NCI-H446 (cell line): ENCODE results near the gene PPP4R4.
"Not testable (repeated sequence)": the region's sequence is repeated elsewhere in the genome, so short reads cannot be mapped to it uniquely, and the experiment has no call there.

ENCODE experiments used
- DNase-seq, 2 experiments: peaks; one replicate each; lab custom pipeline; 2025; lab: John Stamatoyannopoulos, UW

PPP4R4 gene

DNA sequence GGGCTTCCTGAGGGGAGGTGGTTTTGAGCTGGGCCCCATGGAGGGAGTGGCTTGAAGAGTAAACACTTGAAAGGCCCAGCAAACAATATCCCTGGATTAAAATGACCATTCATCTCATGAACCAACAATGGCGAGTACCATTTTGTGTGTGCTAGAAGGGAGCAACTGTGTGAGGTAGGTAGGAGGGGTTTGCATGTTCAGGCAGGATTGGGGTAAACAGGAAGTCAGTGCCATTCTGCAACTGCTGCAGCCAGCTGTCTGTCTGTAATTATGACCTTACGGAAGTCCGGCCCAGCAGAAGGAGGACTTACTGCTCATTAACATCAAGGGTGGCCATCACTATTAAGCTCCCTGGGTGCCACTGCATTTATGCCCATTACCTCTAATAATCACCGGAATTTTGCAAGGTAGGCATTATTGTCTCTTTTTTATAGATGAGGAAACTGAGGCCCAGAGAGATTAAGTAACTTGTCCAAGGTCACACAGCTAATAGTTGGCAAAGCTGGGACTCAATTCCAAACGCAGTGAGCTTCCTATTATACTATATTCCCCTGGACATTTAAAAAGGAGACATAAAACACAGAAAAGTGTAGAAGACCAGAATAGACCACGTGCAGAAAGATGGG, 28.1 kb upstream of the PPP4R4 start:
- DNase-seq = no peak

DNA sequence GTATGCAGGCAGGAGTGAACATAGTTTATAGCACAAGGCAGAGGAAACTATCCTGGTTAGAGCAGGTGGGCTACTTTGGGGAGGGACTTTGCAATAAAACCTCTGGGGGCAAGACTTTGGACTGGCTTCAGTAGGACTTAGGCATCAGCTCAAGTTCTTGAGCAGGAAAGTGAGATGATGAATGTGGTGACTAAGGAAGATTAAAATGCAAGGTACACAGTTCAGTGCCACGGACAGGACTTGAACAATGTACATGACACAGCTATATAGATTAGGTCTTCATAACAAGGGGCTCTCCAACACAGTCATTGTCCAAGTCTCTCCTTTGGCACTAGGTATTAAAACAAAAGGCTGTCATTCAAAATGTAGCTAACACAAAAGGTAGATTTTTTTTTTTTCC, 21.4 kb upstream of the PPP4R4 start:
- no peak for DNase-seq

DNA sequence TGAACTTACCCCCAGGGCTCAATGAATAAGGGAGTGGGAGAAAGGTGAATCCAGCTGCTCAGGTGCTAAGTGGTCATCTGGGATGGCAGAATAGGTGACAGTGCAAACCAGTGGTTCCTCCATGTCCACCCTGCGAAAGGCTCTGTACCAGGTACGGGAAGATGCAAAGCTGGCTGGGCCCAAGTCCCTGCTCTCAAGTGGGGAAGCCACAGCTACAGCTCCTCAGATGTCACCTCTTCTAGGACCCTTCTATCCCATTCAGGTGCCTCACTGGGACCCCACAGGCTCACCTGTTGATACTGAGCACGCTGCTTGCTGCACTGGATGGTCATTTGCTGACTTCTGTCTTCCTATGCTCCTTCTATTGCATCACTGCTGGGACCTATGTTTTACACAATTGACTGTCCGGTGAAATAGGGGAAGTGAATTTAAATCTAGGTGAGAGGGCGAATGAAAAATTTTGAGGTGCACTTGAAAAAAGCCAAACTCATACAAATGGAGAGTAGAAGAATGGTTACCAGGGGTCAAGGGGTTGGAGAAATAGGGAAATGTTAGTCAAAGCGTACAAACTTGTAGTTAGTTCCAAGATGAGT, 20.3 kb upstream of the PPP4R4 start:
- DNase-seq = no peak

DNA sequence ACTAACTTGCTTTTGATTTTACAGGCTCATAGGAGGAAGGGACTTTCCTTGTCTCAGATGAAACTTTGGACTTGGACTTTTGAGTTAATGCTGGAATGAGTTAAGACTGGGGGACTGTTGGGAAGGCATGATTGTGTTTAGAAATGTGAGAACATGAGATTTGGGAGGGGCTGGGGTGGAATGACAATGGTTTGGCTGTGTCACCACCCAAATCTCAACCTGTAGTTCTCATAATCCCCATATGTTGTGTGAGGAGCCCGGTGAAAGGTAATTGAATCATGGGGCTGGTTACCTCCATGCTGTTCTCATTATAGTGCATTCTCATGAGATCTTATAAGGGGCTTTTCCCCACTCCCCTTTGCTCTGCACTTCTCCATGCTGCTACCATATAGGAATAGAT, 18.0 kb upstream of the PPP4R4 start:
- not testable (repeated sequence) for DNase-seq

DNA sequence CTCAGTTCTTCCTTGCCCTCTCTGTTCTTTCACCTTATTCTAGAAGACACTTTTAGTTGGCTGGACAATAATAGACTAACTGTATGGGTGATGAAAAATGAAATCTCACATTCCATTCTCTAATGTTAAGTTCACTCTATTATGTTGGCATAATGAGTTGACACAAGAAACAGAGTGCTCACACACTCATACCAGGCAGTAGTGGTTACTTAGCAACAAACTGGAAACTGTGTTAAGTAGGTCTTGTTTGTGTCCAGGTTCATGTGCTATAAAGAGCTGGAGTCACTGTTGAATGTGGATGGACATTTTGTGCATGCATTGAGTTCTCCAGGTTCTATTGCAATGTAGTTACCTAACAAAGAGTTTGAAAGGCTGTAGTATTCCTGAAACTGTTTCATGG, 16.9 kb upstream of the PPP4R4 start:
- DNase-seq = no peak

DNA sequence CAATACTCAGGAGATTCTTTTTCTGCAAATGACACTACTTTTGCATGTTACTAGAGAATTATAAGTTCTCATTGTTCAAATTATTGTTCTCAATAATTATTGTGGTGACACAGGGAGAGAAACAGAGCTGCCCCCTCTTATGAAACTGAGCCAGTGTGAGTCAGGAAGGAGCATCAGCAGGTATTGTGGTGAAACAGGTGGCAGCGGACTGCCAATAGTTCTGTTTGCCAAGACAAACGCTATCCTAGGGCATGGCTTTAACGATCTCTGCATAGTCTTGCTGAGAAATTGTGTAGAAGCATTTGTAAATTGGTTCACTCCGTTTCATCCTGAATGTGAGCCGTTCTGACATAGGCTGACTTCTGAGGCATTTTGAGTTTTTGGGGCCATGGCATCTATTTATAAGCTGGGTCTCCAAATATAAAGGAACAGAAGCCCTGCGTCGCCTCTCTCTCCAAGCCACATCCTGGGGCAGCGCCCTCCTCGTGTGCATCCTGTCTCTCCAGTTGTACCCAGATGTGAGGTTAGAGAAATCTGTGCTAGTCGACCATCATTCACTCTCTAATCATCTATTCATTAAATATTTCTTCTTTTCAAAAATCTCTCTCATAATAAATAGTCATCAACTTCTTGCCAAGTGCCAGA, 15.8 kb upstream of the PPP4R4 start:
- no peak for DNase-seq

DNA sequence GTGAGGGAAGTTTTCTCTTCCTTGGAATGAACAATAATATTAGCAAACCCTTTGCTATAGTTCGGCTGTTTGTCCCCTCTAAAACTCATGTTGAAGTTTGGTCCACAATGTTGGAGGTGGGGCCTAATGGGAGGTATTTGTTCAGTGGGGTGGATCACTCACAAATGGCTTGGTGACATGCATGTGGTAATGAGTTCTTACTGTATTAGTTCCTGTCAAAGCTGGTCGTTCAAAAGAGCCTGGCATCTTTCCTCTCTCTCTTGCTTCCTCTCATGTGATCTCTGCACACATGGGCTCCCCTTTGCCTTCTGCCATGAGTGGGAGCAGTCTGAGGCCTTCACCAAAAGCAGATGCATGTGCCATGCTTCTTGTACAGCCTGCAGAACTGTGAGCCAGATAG, 13.1 kb upstream of the PPP4R4 start:
- DNase-seq = no peak

DNA sequence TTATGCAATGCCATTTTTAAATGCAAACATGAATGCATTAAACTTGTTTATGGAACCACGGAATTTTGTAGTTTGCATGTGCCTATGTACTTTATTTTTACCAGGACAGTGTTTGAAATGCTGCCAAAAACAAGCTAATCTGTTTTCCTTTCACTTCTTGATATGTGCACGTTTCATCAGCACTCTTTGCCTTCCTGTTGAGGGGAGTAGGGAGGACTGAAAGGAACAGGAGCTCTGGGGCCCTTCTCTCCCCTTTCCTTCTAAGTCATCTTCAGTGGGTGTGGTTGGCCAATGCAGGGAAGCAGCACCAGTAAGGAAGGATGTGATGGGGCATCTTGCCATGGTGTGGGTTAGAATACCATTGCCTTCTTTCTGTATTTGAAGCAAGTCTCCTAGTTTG, 12.1 kb upstream of the PPP4R4 start:
- no peak for DNase-seq

DNA sequence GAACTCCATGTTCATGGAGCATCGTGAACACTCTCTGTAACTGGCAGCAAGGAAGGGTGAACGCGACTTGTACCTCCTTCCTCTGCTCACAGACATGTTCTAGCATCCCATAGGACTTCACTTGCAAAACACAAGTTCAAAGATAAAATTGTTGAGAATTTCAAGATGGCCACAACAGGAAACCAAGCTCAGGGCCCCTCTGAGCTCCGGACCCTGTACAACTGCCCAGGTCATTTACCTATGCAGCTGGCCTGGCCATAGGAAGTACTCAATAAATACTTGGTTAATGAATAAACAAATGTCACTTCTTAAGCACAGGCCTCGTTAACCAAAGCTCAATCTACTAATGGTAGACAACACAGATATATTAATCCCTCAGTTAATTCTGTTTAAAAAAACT, 11.7 kb upstream of the PPP4R4 start:
- no peak for DNase-seq

DNA sequence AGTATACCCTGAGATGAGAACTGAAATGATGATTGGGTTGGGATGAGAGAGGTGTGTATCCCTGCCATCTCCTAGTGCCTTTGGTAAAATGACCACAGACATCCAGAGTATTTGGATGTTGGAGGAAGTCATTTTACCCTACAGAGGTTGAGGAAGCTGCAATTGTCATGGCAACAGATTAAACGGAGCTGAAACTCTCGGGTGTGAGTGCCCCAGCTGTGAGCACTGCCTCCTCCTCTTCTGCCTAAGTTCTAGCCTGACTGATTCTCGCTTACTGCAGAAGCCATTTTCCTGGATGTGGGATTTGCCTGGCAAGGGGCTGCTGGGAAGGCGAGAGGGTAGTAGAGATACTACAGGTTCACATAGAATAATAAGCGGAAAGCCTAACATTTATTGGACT, 10.3 kb upstream of the PPP4R4 start:
- DNase-seq = no peak

DNA sequence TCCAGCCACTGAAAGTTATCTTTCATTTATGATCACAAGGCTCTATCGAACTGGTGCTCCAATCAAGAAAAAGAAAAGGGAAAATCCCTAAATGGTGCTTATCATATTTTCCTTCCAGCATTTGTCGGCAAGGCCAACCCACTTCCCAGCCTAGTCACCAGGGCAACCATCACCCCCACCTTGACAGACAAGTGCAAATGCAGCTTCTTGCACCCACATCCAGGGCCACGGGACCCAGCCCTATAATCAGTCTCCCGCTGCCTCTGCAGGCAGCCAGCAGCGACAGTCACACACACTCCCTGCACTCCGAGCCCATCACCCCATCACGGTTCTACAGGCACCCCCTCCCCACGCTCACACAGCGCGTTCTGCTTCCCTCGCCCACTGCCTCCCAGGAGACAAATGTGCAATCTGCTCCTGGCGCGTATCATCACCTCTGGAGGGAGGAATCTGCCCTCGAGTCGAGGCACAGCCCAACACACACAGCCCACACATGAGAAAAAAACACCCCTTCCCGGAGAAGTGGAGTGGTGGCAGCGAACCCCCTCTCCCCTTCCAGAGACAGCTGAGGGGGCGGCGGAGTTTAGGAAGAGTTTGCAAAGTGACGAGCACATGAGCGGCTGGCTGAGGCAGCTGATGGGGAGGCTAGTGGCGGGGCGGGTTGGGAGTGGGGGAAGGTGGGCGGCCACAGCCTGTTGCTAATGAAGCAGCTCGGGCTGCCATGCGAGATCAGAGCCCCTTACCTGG, 9.3 kb upstream of the PPP4R4 start:
- no peak for DNase-seq

DNA sequence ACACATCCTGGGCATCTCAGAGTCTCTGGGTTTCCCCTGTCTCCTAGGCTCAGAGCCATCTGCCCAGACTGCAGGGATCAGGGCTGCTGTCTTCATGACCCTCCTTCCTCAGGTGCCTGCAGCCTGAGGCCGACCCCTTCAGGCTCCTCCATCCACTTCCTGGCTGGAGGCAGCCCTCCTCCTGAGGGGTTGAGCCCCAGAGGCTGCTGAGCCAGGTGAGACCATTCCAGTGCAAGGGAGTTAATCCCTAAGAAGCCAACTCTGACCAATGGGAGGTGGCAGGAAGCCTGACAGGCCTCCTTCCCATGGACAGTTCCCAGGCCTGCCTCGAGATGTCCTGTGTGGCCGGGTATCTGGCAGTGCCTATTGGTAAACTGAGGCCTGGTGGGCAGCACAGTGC, 8.4 kb upstream of the PPP4R4 start:
- no peak for DNase-seq

DNA sequence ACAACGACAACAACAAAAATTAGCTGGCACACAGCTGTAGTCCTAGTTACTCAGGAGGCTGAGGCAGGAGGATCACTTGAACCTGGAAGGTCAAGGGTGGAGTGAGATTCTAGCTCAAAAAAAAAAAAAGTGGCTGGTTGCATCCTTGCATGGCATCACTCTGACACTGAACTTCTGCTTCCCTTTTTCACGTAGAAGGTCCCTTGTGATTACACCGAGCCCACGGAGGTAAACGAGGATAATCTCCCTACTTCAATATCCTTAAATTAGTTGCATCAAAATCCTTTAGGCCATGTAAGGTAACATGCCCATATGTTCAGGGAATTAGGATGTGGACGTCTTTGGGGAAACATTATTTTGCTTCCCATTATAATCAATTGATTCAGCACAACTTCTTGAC, 4.0 kb upstream of the PPP4R4 start:
- DNase-seq = no peak

DNA sequence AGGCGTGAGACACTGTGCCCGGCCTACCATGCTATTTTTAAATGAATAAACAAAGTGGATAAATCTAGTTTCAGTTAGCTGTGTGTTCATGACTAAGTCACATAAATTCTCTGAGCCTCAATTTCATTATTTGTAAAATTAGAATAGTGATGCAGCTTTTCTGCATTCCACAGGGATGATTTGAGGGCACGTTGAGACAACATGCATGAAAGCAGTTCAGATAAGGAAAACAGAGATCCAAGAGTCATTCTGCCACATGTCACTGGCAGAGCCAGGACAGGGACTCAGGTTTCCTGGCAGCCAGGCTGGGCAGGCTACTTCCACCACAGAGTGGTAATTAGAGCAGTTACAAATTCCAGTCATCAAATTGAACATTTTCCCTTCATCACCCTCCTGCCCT, 2.9 kb upstream of the PPP4R4 start:
- no peak for DNase-seq

DNA sequence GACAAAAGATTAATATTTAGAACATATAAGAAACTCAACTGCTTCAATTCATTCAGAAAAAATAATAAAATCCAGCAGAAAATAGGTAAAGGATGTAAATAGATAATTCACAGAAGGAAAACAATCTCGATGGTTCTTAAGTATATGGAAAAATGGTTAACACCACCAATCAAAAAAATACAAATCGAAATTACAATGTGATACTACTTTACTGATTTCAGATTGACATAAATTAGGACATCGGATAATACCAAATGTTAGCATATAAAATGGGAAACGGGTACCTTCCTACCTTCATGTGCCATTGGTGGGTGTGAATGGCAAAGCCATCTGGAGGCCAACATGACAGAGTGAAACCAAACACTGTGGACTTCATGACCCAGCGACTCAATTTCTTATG, 1.6 kb upstream of the PPP4R4 start:
- no peak for DNase-seq

DNA sequence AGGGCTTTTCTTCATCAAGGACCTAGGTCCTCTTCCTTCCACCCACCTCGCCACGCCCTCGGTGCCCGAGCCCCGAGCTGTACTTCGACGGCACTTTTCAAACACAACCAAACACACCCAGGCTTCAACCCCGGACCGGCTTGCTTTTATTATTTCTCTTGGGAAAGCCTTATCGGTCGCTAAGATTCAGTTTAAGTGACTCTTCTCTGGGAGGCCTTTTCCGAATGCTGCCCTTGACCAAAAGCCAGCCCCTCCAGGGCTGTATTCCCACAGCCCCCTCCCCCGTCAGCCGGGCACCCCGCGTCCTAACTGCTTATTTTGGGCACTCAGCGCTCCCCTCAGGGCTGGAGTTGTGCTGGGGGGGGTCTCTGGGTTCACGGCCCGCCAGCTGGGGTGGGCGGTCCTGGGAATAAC, 644 bp upstream of the PPP4R4 start:
- no peak for DNase-seq

DNA sequence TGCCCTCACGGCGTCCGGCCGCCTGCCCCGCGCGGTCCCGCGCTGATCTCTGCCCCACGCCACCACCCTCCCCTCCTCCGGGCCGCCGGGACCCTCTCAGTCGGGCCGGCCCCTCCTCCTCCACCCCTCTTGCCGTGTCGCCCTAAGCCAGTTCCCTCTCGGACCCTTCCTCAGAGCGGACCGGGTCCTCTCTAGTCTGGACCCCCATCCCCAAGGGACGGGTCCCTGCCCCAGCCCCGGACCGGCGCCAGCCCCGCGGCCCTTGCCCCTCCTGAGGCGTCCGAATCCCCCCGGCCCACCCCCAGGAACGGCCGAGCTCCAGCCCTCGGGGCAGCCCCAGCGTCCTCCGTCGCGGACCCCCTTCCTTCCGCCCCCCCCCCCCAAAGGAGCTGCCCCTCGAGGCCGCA, 485 bp downstream of the PPP4R4 start:
- no peak for DNase-seq

DNA sequence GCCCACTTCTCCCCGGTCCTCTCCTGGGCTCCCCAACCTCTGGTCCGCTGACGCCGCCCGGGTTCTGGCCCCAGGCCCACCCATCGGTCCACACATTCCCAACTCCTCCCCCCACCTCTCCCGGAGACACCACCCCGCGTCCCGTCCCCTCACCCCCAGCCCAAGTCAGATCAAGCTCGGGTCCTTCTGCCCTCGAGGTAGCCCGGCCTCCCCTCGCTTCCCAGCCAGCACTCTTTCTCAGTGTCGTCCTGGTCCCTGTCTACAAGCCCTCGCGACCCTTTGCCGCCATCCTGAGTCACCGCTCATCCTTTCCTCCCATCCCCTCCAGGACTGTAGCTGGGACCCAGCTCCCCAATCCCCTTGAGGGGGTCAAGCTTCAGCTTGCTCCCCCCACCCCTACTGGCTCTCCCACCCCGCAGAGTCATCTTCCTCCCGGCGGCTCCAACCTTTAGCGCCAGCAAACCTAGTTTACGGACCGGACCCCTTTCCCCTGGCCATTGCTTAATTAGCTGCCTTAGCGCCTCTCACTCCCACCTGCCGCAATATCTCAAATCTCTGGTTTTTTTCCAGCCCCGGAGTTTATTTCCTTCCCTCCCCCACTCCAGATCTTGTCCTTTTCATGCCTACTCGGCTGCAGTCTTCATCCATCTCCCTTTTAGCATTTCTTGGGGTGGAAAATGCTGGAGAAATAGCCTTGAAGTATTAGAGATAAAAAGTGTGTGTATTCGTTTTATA, 1.1 kb downstream of the PPP4R4 start:
- no peak for DNase-seq

DNA sequence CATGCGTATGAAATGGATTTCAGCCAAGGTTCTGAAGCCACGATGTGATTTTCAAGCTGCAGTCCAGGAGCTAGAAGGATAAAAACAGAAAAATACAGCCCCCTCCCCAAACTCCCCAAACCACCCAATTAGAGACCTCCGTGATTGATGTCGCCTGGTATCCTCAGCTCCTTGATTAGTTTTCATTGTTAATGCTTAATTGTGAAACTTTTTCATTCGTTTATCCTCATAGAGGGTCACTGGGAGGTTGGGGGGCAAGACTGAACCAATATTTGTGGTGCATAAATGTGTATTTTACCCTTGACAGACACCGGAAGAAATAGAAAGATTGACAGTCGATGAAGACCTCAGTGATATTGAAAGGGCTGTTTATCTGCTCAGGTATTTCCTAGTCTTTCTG, 1.6 kb downstream of the PPP4R4 start:
- no peak for DNase-seq

DNA sequence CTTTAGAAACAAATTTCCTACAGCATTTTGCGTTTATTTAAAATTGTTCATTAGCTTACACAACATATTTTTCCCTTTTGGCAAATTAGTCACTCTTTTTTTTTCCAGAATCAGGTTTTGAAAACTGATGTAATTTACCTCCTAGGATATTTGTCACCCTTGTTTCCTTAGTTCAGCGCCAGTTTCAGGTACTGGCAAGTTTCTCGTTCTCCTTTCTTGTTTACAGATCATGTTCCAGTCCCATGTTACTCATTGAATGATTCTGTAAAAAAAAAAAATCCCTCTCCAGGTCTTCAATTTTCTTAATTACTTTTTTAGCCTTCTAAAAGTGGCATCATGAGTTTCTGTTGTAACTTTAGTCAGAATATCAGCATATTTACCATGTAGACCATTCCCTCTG, 2.7 kb downstream of the PPP4R4 start:
- DNase-seq = no peak

DNA sequence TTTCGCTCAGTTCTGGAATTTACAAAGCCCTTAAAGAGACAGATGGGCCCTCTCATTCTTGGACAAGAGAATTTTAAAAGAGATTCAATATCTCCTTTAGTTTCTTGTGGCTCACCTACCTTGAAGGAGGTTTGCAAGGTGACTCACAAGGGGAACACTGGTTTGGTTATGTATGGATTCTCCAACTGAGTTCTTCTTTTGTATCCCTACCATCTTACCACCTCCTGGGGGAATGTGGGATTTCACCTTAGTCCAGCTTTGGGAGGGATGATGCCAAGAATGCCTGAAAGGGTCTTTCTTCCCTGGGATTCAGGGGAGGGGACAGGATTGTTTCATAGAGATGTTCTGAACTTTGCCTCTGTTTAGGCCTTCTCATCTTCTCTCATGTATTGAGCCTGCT, 3.7 kb downstream of the PPP4R4 start:
- DNase-seq = no peak

DNA sequence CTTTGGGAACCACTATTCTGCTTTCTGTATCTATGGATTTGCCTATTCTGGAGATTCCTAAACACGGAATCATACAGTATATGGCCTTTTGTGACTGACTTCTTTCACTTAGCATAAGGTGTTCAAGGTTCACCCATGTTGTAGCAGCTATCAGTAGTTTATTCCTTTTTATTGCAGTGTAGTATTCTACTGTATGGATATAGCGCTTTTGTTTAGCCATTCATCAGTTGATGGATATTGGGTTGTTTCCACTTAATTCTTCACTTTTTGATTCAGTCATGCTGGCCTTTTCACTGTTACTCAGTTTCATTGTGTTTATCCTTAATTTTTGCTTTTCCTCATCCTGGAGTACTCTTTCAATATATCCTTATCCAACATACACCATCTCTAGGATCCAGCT, 5.1 kb downstream of the PPP4R4 start:
- DNase-seq = no peak
